ENCODE measurements around the gene GTPBP3. TPM values are rescaled to one million over a fixed set of nuclear protein-coding genes. Genes with fewer than 3 reads are reported as not detected.
A peak's percentile ranks its signal among the peaks of the same experiment; 100 is the strongest.

GTPBP3 gene
- total RNA-seq, 1 experiment from 2014 or later: 53.2 TPM

- CTCF ChIA-PET: no interaction called here
- no peak overlapping the region for H3K27ac ChIP-seq (ENCODE audit: low read depth, low read length, poor library complexity, severe bottlenecking)
- no TSS peak for BruUV-seq (replicated peaks)
- intact Hi-C loops (cut with micrococcal nuclease; ENCODE audit: unreplicated experiment): no loop called here
- no peaks in the 10 kb centered on the region for H3K27me3 ChIP-seq (replicated peaks; ENCODE audit: insufficient read depth, low read depth, low read length, poor library complexity)
- TF ChIP-seq CTCF (conservative IDR thresholded peaks at IDR 0.05; ENCODE audit: low read depth, low read length): no peak
- TF ChIP-seq EZH2 (IDR thresholded peaks at IDR 0.05; ENCODE audit: borderline replicate concordance, low read depth, low read length, poor library complexity, severe bottlenecking): no peak
- H3K4me3 ChIP-seq (ENCODE audit: low read depth, low read length, poor library complexity, severe bottlenecking): no peak overlapping the region
- no peaks in the 10 kb centered on the region for H3K36me3 ChIP-seq (ENCODE audit: insufficient read depth, low read length, poor library complexity, severe bottlenecking)
- DNase-seq (ENCODE audit: low spot score): no peak
- H3K9me3 ChIP-seq (ENCODE audit: low read depth, low read length, poor library complexity, severe bottlenecking): no peaks in the 10 kb centered on the region
- POLR2A ChIA-PET (ENCODE audit: low non-redundant PET): no interaction called here
- H3K4me1 ChIP-seq (ENCODE audit: insufficient read depth, low read length, poor library complexity, severe bottlenecking): no peaks in the 10 kb centered on the region
Measured at GRCh38 chr19:17379221-17379631, 41.9 kb downstream of the GTPBP3 start.

GRCh38 chr19:17380426-17381138 is 43.2 kb downstream of the GTPBP3 start:
- intact Hi-C loops (cut with micrococcal nuclease; ENCODE audit: unreplicated experiment): loop anchor here (10.0 kb wide), 1 partner anchor 606 kb away; no protein-coding TSS in a partner anchor
- Histone ChIP-seq H3K27ac (ENCODE audit: low read depth, low read length, poor library complexity, severe bottlenecking) (no peak overlapping the region), H3K4me3 (ENCODE audit: low read depth, low read length, poor library complexity, severe bottlenecking) (no peak overlapping the region), H3K27me3 (replicated peaks; ENCODE audit: insufficient read depth, low read depth, low read length, poor library complexity) (no peaks in the 10 kb centered on the region), H3K4me1 (ENCODE audit: insufficient read depth, low read length, poor library complexity, severe bottlenecking) (no peaks in the 10 kb centered on the region), H3K9me3 (ENCODE audit: low read depth, low read length, poor library complexity, severe bottlenecking) (no peaks in the 10 kb centered on the region), H3K36me3 (ENCODE audit: insufficient read depth, low read length, poor library complexity, severe bottlenecking) (no peaks in the 10 kb centered on the region)
- ChIA-PET POLR2A (ENCODE audit: low non-redundant PET) (no interaction called here), CTCF (no interaction called here)
- no TSS peak for BruUV-seq (replicated peaks)
- TF ChIP-seq CTCF (conservative IDR thresholded peaks at IDR 0.05; ENCODE audit: low read depth, low read length) (no peak), EZH2 (IDR thresholded peaks at IDR 0.05; ENCODE audit: borderline replicate concordance, low read depth, low read length, poor library complexity, severe bottlenecking) (no peak)
- no peak for DNase-seq (ENCODE audit: low spot score)

GRCh38 chr19:17385878-17386611 is 48.7 kb downstream of the GTPBP3 start:
- no peak overlapping the region for H3K4me3 ChIP-seq (ENCODE audit: low read depth, low read length, poor library complexity, severe bottlenecking)
- intact Hi-C loops (cut with micrococcal nuclease; ENCODE audit: unreplicated experiment): loop anchor here (1.0 to 10.0 kb wide), 3 partner anchors 40 to 611 kb away; no protein-coding TSS in a partner anchor
- ChIA-PET CTCF (interaction anchor here (0.5 to 1.5 kb wide), 12 partner anchors 8 to 614 kb away, joined by 3 to 9 read pairs (median 4); no protein-coding TSS in a partner anchor), POLR2A (ENCODE audit: low non-redundant PET) (no interaction called here)
- TF ChIP-seq CTCF (conservative IDR thresholded peaks at IDR 0.05; ENCODE audit: low read depth, low read length): peak; percentile 91
- no peak for TF ChIP-seq EZH2 (IDR thresholded peaks at IDR 0.05; ENCODE audit: borderline replicate concordance, low read depth, low read length, poor library complexity, severe bottlenecking)
- H3K27ac ChIP-seq (ENCODE audit: low read depth, low read length, poor library complexity, severe bottlenecking): no peak overlapping the region
- H3K36me3 ChIP-seq (ENCODE audit: insufficient read depth, low read length, poor library complexity, severe bottlenecking): no peaks in the 10 kb centered on the region
- no peaks in the 10 kb centered on the region for H3K9me3 ChIP-seq (ENCODE audit: low read depth, low read length, poor library complexity, severe bottlenecking)
- H3K4me1 ChIP-seq (ENCODE audit: insufficient read depth, low read length, poor library complexity, severe bottlenecking): peaks cover 5% of the 10 kb centered on the region
- no peaks in the 10 kb centered on the region for H3K27me3 ChIP-seq (replicated peaks; ENCODE audit: insufficient read depth, low read depth, low read length, poor library complexity)
- peak; percentile 82 for DNase-seq (ENCODE audit: low spot score)
- BruUV-seq (replicated peaks): no TSS peak

Data from A673 (cell line).